ENCODE results near the gene FAM169A.

Gene FAM169A

DNA sequence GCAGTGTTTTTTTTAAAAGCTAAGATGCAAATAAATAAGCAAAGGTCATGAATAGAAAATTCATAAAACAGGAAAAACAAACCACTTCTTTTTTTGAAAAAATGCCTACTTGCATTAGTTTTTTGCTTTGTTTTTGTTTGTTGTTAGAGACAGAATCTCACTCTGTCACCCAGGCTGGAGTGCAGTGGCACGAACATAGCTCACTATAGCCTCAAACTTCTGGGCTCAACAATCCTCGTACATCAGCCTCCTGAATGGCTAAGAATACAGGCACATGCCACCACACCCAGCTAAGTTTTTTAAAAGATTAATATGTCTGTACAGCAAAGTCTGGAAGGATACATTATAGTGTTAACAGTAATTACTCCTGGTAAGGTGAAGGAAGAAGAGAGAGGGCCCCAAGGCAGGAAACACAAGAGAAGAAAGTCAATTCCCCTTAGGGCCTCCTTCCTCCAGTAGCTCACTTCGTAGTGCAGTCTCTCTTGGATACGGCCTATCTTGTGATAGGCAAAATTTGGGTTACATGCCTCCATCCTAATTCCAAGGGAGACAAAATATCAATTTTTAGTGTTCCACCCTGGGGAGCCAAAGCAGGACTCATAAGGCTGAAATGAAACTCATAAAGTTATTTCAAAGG is 15.3 kb downstream of the FAM169A start:
- POLR2A ChIA-PET (ENCODE audit: low non-redundant PET) = no interaction called here

GRCh38 chr5:74850030-74850429 is 16.2 kb downstream of the FAM169A start:
- CTCF ChIA-PET = interaction anchor here (0.6 to 0.7 kb wide), 2 partner anchors 26 to 71 kb away, joined by 3 to 6 read pairs; no protein-coding TSS in a partner anchor
- no peak for TF ChIP-seq CTCF (conservative IDR thresholded peaks at IDR 0.05; ENCODE audit: low read depth)
- DNase-seq (ENCODE audit: low spot score) = no peak
- POLR2A ChIA-PET (ENCODE audit: low non-redundant PET) = no interaction called here
- no peak overlapping the region for H3K27ac ChIP-seq

More for the DNA sequence above, 15.3 kb downstream of the FAM169A start:
- no peak for TF ChIP-seq CTCF (conservative IDR thresholded peaks at IDR 0.05; ENCODE audit: low read depth)
- CTCF ChIA-PET = interaction anchor here (0.7 kb wide), 2 partner anchors 1067 to 1527 kb away, joined by 4 read pairs; no protein-coding TSS in a partner anchor
- DNase-seq (ENCODE audit: low spot score) = no peak
- H3K27ac ChIP-seq = no peak overlapping the region

- ChIA-PET POLR2A (ENCODE audit: low non-redundant PET) (no interaction called here), CTCF (interaction anchor here (0.6 kb wide), 2 partner anchors 18 to 504 kb away, joined by 3 read pairs; partner anchors contain the start of gene FAM169A)
- DNase-seq (ENCODE audit: low spot score) = no peak
- no peak for TF ChIP-seq CTCF (conservative IDR thresholded peaks at IDR 0.05; ENCODE audit: low read depth)
- no peak overlapping the region for H3K27ac ChIP-seq
Measured at GRCh38 chr5:74848553-74849025, 17.6 kb downstream of the FAM169A start.

- TF ChIP-seq CTCF (conservative IDR thresholded peaks at IDR 0.05; ENCODE audit: low read depth) = no peak
- no peak overlapping the region for H3K27ac ChIP-seq
- DNase-seq (ENCODE audit: low spot score) = no peak
- CTCF ChIA-PET = no interaction called here
- POLR2A ChIA-PET (ENCODE audit: low non-redundant PET) = no interaction called here
Measured at GRCh38 chr5:74839229-74839628, 27.0 kb downstream of the FAM169A start.

GRCh38 chr5:74838262-74838661 is 27.9 kb downstream of the FAM169A start:
- TF ChIP-seq CTCF (conservative IDR thresholded peaks at IDR 0.05; ENCODE audit: low read depth) = no peak
- no peak overlapping the region for H3K27ac ChIP-seq
- POLR2A ChIA-PET (ENCODE audit: low non-redundant PET) = no interaction called here
- DNase-seq (ENCODE audit: low spot score) = no peak
- CTCF ChIA-PET = interaction anchor here (0.5 to 0.7 kb wide), 4 partner anchors 44 to 1873 kb away, joined by 3 to 5 read pairs (median 3); no protein-coding TSS in a partner anchor

GRCh38 chr5:74837115-74837514 is 29.1 kb downstream of the FAM169A start:
- CTCF ChIA-PET = no interaction called here
- no peak for DNase-seq (ENCODE audit: low spot score)
- POLR2A ChIA-PET (ENCODE audit: low non-redundant PET) = no interaction called here
- no peak overlapping the region for H3K27ac ChIP-seq
- no peak for TF ChIP-seq CTCF (conservative IDR thresholded peaks at IDR 0.05; ENCODE audit: low read depth)

All from RWPE1 (cell line).